GM12878 (cell line): ENCODE data around the gene DNMBP. TPM values are rescaled to one million over a fixed set of nuclear protein-coding genes. Genes with fewer than 3 reads are reported as not detected.

ENCODE experiments used
- ATAC-seq: fragments of 200-7000 bp; cut with Tn5 transposase; 3 replicates; pipeline ENCODE4 v1.9.1; 2020; ENCODE audit warnings: mild to moderate bottlenecking, moderate library complexity
- BruUV-seq: library from RNA; stranded (reverse); fragments of 400-500 nt; replicated peaks from 2 replicates; lab custom pipeline; 2021; lab: Mats Ljungman, UMichigan
- CTCF ChIA-PET: fragments of 300-600 bp; sonication (Branson Sonifier 250); formaldehyde crosslinking; extraction: SDS; loops from one replicate; lab custom pipeline; 2021; ENCODE audit warnings: inconsistent platforms; lab: Yijun Ruan, JAX
- POLR2A ChIA-PET: fragments of 350-600 bp; formaldehyde crosslinking; extraction: SDS; loops from one replicate; lab custom pipeline; 2021; ENCODE audit warnings: inconsistent platforms; lab: Charles Lee
- RAD21 ChIA-PET: fragments of 300-600 bp; sonication (Branson Sonifier 250); formaldehyde crosslinking; loops from one replicate; lab custom pipeline; 2023; ENCODE audit warnings: antibody characterized with exemption; ENCODE audit not compliant: unreplicated experiment; lab: Charles Lee
- SMC1A ChIA-PET: fragments of 300-600 bp; sonication (Branson Sonifier 250); formaldehyde crosslinking; loops from one replicate; lab custom pipeline; 2023; ENCODE audit not compliant: unreplicated experiment, uncharacterized antibody; lab: Charles Lee
- DNase-seq: peaks from one replicate; pipeline ENCODE4 v3.0.0-alpha.2; 2011; ENCODE audit warnings: low read depth, low spot score
- FAIRE-seq: peaks from 3 replicates; lab custom pipeline; 2011; peaks lifted over from hg19 to GRCh38; lab: Jason Lieb, UNC
- H2AFZ ChIP-seq: 2 replicates; pipeline ENCODE4 v1.6.0; 2011; ENCODE audit warnings: low read depth, low read length, control low read depth; ENCODE audit not compliant: control insufficient read depth
- H3K27ac ChIP-seq: 2 replicates; pipeline ENCODE4 v1.5.1; 2011; ENCODE audit warnings: control low read depth; ENCODE audit not compliant: control insufficient read depth, insufficient read depth
- H3K27me3 ChIP-seq, 2 experiments: replicated peaks in 1 of 2; 2 replicates each; pipeline versions ENCODE4 v1.6.0 to v1.6.1; 2011; ENCODE audit warnings: low read length in 1 of 2; ENCODE audit not compliant: control insufficient read depth in 2 of 2, insufficient read depth in 2 of 2
- H3K36me3 ChIP-seq, 2 experiments: 2 replicates each; pipeline ENCODE4 v1.5.1; 2011; ENCODE audit warnings: low read length in 1 of 2; ENCODE audit not compliant: control insufficient read depth in 2 of 2, insufficient read depth in 2 of 2
- H3K4me1 ChIP-seq: 2 replicates; pipeline ENCODE4 v1.6.1; 2011; ENCODE audit warnings: mild to moderate bottlenecking, low read length, moderate library complexity, mixed read lengths; ENCODE audit not compliant: control insufficient read depth, insufficient read depth
- H3K4me2 ChIP-seq: 2 replicates; pipeline ENCODE4 v1.6.0; 2011; ENCODE audit warnings: control low read depth; ENCODE audit not compliant: control insufficient read depth, insufficient read depth
- H3K4me3 ChIP-seq: fragments of 200-600 bp; sonication (generic); 2 replicates; pipeline ENCODE4 v1.5.1; 2016
- H3K79me2 ChIP-seq: 2 replicates; pipeline ENCODE4 v1.6.0; 2011; ENCODE audit warnings: low read length; ENCODE audit not compliant: control insufficient read depth, insufficient read depth
- H3K9ac ChIP-seq: 2 replicates; pipeline ENCODE4 v1.8.0; 2011; ENCODE audit warnings: low read length, control low read depth, mixed read lengths; ENCODE audit not compliant: control insufficient read depth, insufficient read depth
- H3K9me3 ChIP-seq: replicated peaks from 3 replicates; pipeline ENCODE4 v1.5.1; 2011; ENCODE audit warnings: mild to moderate bottlenecking, low read length; ENCODE audit not compliant: control insufficient read depth, insufficient read depth
- H4K20me1 ChIP-seq: 2 replicates; pipeline ENCODE4 v1.6.0; 2011; ENCODE audit not compliant: control insufficient read depth, insufficient read depth
- BMI1 ChIP-seq: fragments of 450-650 bp; IDR thresholded peaks from 2 replicates; pipeline ENCODE4 v1.6.1; 2016; ENCODE audit warnings: mild to moderate bottlenecking, moderate library complexity, borderline replicate concordance
- CEBPZ ChIP-seq: fragments of 150-350 bp; IDR thresholded peaks from 2 replicates; pipeline ENCODE4 v1.6.1; 2016; ENCODE audit warnings: low read depth, low read length
- CHD1 ChIP-seq: IDR thresholded peaks from 2 replicates; pipeline ENCODE4 v1.6.1; 2012; ENCODE audit warnings: low read depth, low read length, improper control_type of control experiment
- EED ChIP-seq: sonication (generic); IDR thresholded peaks from 2 replicates; pipeline ENCODE4 v1.6.1; 2016; ENCODE audit warnings: antibody characterized with exemption, low read depth
- GABPA ChIP-seq: IDR thresholded peaks from 2 replicates; pipeline ENCODE4 v1.6.1; 2014; ENCODE audit warnings: antibody characterized with exemption, low read depth, mild to moderate bottlenecking, inconsistent platforms
- JUND ChIP-seq: IDR thresholded peaks from 2 replicates; pipeline ENCODE4 v1.6.1; 2012; ENCODE audit warnings: low read depth, mild to moderate bottlenecking, low read length, improper control_type of control experiment, moderate library complexity
- MYC ChIP-seq: IDR thresholded peaks from 2 replicates; pipeline ENCODE4 v1.6.1; 2011; ENCODE audit warnings: mild to moderate bottlenecking, low read length, moderate library complexity, inconsistent platforms; ENCODE audit not compliant: insufficient read depth, insufficient replicate concordance, insufficient read length, severe bottlenecking
- PML ChIP-seq: IDR thresholded peaks from 2 replicates; pipeline ENCODE4 v1.6.1; 2012; ENCODE audit warnings: low read length, inconsistent platforms
- RCOR1 ChIP-seq: conservative IDR thresholded peaks from 2 replicates; pipeline ENCODE4 v1.6.1; 2012; ENCODE audit warnings: low read depth, low read length, improper control_type of control experiment
- SPI1 ChIP-seq: IDR thresholded peaks from 2 replicates; pipeline ENCODE4 v1.6.1; 2011; ENCODE audit warnings: low read depth, mild to moderate bottlenecking, low read length, moderate library complexity, borderline replicate concordance; ENCODE audit not compliant: insufficient read depth
- TBL1XR1 ChIP-seq: IDR thresholded peaks from 2 replicates; pipeline ENCODE4 v1.6.1; 2012; ENCODE audit warnings: low read depth, low read length, improper control_type of control experiment
- TCF12 ChIP-seq: IDR thresholded peaks from 2 replicates; pipeline ENCODE4 v1.6.1; 2011; ENCODE audit warnings: low read depth, mild to moderate bottlenecking, low read length
- WRNIP1 ChIP-seq: IDR thresholded peaks from 2 replicates; pipeline ENCODE4 v1.6.1; 2011; ENCODE audit warnings: low read depth, low read length, improper control_type of control experiment, borderline replicate concordance
- WGBS: methylation state at CpG from one replicate; pipeline ENCODE4 v1.1.6; 2016; ENCODE audit warnings: low lambda C conversion rate; ENCODE audit not compliant: insufficient replicate concordance, insufficient coverage; ENCODE audit errors: missing lambda C conversion rate; 5-methylcytosine and 5-hydroxymethylcytosine counted together
- in situ Hi-C: fragments of 300-500 bp; cut with MboI; formaldehyde crosslinking; loops from 9 replicates; pipeline ENCODE4 v1.14.3; 2018; ENCODE audit warnings: mixed read lengths
- intact Hi-C: fragments of 100-400 bp; cut with micrococcal nuclease; formaldehyde crosslinking; loops from one replicate; pipeline ENCODE4 v1.14.2; 2022; ENCODE audit not compliant: unreplicated experiment
- polyA plus RNA-seq, 11 experiments: library from polyadenylated mRNA; depleted of rRNA in 4 of 11; unstranded in 6 of 11; stranded (reverse) in 5 of 11; fragments of >200 nt; fragmentation: Nextera tagmentation in 4 of 11; fragmentation: Illumina TruSeq in 1 of 11; extraction: Ambion mirVana in 4 of 11; extraction: Trizol in 1 of 11; gene quantifications; 1 replicate in 1 of 11; 2 replicates in 10 of 11; pipeline versions ENCODE4 v1.2.1 to v1.2.3, GENCODE V29; 2011 to 2016; ENCODE audit warnings: inconsistent platforms in 2 of 11, missing spikeins in 2 of 11, low read depth in 1 of 11
- total RNA-seq, 4 experiments: library from RNA; depleted of rRNA in 3 of 4; stranded (reverse); fragments of >200 nt in 3 of 4; fragmentation: Illumina TruSeq in 1 of 4; extraction: Trizol in 1 of 4; gene quantifications; 2 replicates each; pipeline versions ENCODE4 v1.2.1 to v1.2.3, GENCODE V29; 2013 to 2021

The DNMBP gene
- total and polyA plus RNA-seq, 10 of the 15 experiments (the other 5 are each of a cell fraction or from before 2014, with no cell fraction given), result 7.1 to 45.0 (median 22.0) TPM

- Histone ChIP-seq H3K36me3 (peaks cover 7 to 8% of the 10 kb centered on the region in 2 experiments; a peak in 3 of 4 replicates), H3K27me3 (no peaks in the 10 kb centered on the region), H3K4me2 (no peak overlapping the region), H3K4me1 (peaks cover 11% of the 10 kb centered on the region), H3K9me3 (no peaks in the 10 kb centered on the region; the same call in 1 of the 3 replicates), H4K20me1 (peaks cover 3% of the 10 kb centered on the region; the same call in 1 of the 2 replicates), H3K4me3 (no peak overlapping the region), H2AFZ (no peak overlapping the region), H3K27ac (no peak overlapping the region), H3K79me2 (peaks cover 46% of the 10 kb centered on the region), H3K9ac (no peak overlapping the region)
- ATAC-seq (no peak), DNase-seq (no peak), FAIRE-seq (no peak)
- no TSS peak for BruUV-seq
- ChIA-PET POLR2A (no interaction called here), SMC1A (interaction anchor here (0.9 to 1.1 kb wide), 3 partner anchors 34 to 102 kb away, joined by 3 to 4 read pairs (median 3); no protein-coding TSS in a partner anchor), CTCF (no interaction called here), RAD21 (no interaction called here)
- intact Hi-C loops (no loop called here), in situ Hi-C loops (no loop called here)
- WGBS, result 98% methylated on average over 3 of the region's 3 CpGs
- TF ChIP-seq BMI1 (no peak), SPI1 (no peak)
- TF ChIP-seq, all 136 proteins: peak for 0
Observed at GRCh38 chr10:99943908-99944307, 65.8 kb downstream of the DNMBP start.

- ChIA-PET SMC1A (interaction anchor here (0.7 to 1.3 kb wide), 2 partner anchors 94 to 103 kb away, joined by 3 read pairs; no protein-coding TSS in a partner anchor), POLR2A (no interaction called here), CTCF (interaction anchor here (0.5 to 1.4 kb wide), 4 partner anchors 17 to 104 kb away, joined by 3 to 4 read pairs (median 3); no protein-coding TSS in a partner anchor), RAD21 (no interaction called here)
- H3K27ac ChIP-seq, result no peak overlapping the region
- no peak overlapping the region for H3K4me2 ChIP-seq
- H3K36me3 ChIP-seq, result peaks cover 8 to 9% of the 10 kb centered on the region in 2 experiments; a peak in 3 of 4 replicates
- H3K27me3 ChIP-seq, result no peaks in the 10 kb centered on the region
- in situ Hi-C loops (no loop called here), intact Hi-C loops (no loop called here)
- BruUV-seq, result TSS peak; percentile 3
- peaks cover 22% of the 10 kb centered on the region for H3K4me1 ChIP-seq
- FAIRE-seq (no peak), DNase-seq (no peak), ATAC-seq (no peak)
- 97% methylated on average over 7 of the region's 7 CpGs for WGBS
- H2AFZ ChIP-seq, result no peak overlapping the region
- H3K4me3 ChIP-seq, result no peak overlapping the region
- no peaks in the 10 kb centered on the region; the same call in 1 of the 3 replicates for H3K9me3 ChIP-seq
- H3K79me2 ChIP-seq, result peaks cover 50% of the 10 kb centered on the region
- peaks cover 6% of the 10 kb centered on the region; the same call in 1 of the 2 replicates for H4K20me1 ChIP-seq
- no peak overlapping the region for H3K9ac ChIP-seq
- TF ChIP-seq PML (no peak), MYC (no peak), EED (no peak), CEBPZ (no peak), TCF12 (no peak), CHD1 (no peak), JUND (no peak), GABPA (no peak), TBL1XR1 (no peak), SPI1 (no peak), WRNIP1 (no peak), RCOR1 (no peak)
Observed at GRCh38 chr10:99941942-99942820, 67.6 kb downstream of the DNMBP start.
